T1000 (cell line): ENCODE measurements around the gene PSMA7.

Experiments
- DNase-seq: peaks from one replicate; lab custom pipeline; 2025; ENCODE audit warnings: mixed read lengths; lab: John Stamatoyannopoulos, UW

PSMA7 gene

GRCh38 chr20:62171245-62171644, 28.1 kb upstream of the PSMA7 start:
- DNase-seq = no peak

GRCh38 chr20:62170536-62170935, 27.3 kb upstream of the PSMA7 start:
- no peak for DNase-seq

GRCh38 chr20:62168890-62169435, 25.8 kb upstream of the PSMA7 start:
- no peak for DNase-seq

DNA sequence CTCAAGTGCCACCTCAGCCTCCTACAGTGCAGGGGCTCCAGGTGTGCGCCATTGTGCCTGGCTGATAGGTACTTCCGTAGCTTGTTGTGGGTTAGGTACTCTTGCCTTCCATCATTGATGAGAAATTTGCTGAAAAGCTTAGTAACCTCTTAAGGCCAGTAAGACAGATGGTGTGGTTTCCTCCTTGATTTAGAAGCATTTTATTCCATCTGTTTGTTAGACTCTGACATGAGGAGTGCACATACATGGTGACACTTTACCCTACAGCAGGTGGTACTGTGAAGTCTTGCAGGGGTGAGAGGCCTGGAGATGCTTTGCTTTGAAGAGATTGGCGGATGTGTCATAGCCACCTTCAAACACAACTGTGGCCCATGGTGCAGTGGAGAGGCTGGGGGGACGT, 24.9 kb upstream of the PSMA7 start:
- DNase-seq = no peak

- DNase-seq = no peak
Observed at GRCh38 chr20:62167474-62167873, 24.3 kb upstream of the PSMA7 start.

GRCh38 chr20:62165762-62166399, 22.7 kb upstream of the PSMA7 start:
- no peak for DNase-seq

DNA sequence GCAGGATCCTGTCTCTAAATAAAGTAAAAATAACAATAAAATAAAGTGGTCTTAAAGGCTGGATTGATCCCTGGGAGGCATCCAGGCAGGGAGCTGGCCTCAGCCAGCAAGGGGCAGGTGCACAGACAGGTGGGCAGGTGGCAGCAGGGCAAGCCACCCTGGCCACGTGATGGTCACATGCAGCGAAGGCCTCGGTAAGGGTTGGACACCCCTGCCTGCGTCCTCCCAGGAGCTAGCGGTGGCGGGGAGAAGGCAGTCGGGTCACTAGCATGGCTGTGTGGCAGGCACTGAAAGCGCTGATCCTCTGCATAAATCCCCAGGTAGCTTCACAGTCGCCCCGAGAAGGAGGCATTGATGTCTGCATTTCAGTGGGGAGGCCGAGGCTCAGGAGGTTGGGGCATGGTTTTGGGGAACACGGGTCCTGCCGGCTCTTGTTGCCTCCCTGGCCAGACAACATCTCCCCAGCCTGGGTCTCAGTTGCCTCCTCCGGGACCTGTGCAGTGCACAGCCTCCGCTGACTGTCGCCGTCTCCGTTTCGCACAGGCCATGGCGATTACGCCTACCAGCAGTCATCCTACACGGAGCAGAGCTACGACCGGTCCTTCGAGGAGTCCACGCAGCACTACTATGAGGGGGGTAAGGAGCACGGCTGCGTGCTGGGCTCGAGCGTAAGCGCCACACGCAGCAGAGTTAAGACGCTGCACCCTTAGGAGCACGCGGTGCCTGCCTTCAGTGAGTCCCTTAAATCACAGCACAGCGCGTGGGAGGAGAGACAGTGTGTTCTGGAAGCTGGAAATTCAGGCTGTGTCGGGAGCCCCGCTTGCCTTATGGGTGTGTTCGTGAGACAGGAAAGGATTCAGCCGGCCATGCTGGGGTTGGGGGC, 21.9 kb upstream of the PSMA7 start:
- DNase-seq = no peak

DNA sequence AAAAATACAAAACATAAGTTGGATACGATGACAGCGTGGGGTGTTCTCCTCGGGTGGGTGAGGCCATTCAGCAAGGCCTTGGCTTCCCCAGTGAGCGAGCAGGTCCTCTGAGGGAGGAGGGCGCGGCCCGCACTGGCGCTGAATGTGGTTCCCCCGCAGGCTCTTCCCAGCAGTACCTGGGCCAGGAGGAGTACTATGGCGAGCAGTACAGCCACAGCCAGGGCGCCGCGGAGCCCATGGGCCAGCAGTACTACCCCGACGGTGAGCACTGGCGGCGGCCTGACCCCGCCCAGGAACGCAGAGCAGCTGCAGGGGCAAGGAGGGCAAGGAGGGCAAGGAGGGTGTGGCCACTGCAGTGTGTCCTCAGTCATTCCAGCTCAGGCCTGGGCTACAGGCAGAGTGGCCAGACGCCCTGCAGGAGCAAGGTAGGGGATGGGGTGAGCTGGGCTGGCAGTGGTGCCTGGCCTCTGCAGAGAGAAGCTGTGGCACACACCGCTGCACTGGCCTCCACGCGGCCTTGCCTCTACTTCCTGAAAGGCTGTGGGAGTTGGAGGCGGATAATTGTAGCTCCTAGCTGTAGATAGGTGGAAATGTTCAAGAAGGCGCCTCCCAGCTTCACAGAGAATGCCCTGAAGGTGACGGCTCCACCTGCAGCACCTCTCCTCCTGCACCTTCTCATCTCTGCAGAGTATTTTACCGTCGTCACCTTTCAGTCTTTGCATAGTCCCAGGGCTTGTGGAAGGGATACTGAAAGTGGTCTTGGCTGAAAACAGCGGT, 21.0 kb upstream of the PSMA7 start:
- no peak for DNase-seq

- DNase-seq = no peak
Observed at GRCh38 chr20:62163485-62163865, 20.3 kb upstream of the PSMA7 start.

DNA sequence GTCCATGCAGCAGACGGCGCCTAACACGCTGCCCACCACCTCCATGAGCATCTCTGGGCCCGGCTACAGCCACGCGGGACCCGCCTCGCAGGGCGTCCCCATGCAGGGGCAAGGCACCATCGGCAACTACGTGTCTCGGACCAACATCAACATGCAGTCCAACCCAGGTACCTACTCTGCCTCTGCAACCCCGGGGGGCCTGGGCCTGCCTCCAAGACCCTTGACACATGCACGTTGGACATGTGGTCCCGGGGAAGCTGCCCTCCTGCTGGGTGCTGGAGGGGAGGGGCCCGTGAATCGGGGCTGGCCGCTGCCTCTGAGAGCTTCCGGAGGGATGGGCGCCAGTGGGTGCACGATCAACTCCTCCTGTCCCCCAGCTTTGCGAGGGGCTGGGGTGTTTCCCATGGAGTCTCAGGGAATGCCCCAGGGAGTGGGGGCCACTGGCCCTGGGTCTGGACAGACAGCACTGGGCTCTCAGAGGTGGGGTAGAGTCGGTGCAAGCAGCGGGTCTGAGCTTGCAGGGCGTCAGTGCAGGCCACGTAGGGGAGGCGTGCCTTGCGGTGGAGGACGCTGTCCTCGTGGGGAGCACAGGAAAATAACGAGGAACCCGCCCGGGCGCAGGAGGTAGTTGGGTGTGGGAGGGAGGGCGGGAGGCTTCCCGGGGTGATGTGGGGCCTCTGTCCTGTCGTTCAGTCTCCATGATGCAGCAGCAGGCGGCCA, 19.7 kb upstream of the PSMA7 start:
- no peak for DNase-seq

- no peak for DNase-seq
Observed at GRCh38 chr20:62161347-62161746, 18.2 kb upstream of the PSMA7 start.

DNA sequence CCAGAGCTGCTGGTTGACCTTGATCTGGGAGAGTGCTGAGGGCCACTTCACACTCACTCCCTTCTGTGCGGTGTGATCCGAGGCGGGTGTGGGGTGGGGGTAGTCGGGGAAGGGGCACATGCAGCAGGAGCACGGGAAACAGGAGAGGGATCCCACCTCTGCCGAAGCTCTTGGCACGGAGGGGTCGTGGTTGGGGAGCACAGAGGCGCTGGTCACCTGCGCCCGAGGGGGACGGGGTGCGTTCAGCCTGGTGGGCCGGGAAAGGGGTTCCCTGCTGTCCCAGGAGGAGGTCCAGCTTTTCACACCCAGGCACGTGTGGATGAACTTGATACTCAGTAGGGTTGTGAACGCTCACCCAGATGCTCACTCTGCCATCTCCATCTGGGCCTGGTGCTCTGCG, 17.7 kb upstream of the PSMA7 start:
- DNase-seq = no peak

GRCh38 chr20:62160253-62160652, 17.1 kb upstream of the PSMA7 start:
- no peak for DNase-seq

DNA sequence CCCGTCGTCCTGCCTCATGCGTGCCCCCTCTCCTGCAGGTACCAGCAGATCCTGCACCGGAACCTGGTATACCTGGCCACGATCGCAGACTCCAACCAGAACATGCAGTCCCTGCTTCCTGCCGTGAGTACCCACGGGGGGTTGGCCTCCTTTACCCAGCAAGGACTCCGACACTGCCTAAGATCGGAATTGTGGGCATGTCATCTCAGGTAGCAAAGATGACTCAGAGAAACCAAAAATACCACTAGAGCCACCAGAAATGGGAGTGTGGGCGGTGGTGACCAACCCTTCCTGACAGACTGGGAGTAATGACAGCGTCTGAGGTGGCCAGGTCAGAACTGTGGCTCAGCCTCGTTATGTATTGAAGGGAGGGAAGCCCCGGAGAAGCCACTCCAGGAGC, 16.6 kb upstream of the PSMA7 start:
- no peak for DNase-seq

DNA sequence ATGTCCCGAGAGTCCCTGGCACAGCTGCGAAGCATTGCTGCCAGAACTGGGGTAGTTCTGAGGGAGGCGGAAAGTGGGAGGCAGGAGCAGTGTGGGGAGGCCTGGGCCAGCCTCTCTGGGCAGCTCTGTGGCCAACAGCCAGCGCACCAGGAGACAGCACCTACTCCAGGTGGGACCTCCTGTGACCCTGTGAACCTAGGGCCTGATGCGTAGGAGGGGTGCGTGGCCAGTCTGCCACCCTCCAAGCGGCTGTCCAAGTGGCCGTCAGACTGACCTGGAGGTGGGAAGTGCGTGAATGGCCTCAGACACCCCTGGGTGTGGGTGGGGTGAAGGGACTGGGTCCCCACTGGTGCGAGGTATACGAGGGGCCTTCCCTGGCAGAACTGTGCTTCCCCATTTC, 15.9 kb upstream of the PSMA7 start:
- no peak for DNase-seq

DNA sequence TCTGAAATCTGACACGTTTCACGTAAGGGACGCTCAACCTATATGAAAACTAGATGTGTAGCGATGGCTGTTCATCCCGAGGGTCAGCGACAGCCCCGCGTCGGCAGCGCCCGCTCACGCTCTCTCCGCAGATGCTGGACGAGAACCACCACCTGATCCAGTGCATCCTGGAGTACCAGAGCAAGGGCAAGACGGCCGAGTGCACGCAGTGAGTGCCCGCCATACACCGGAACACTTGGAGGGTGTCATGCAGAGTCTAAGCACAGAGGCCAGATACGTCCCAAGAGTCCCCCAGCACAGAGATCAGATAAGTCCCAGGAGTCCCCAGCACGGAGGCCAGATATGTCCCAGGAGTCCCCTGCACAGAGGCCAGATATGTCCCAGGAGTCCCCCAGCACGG, 15.3 kb upstream of the PSMA7 start:
- DNase-seq = no peak

DNA sequence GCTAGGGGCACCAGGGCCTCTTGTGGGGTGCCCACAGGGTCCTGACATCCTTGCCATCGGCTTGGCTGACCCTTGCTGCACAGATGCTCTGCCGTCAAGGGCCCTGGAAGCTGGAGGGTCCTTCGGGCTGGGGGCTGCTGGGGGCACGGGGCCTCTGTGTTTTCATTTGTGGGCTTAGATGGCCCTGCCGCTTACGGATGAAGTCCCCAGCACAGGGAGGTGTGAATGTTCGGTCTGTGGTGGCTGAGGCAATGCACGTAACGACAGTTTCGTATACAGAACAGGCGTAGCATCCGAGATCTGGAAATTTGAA, 14.8 kb upstream of the PSMA7 start:
- DNase-seq = no peak

GRCh38 chr20:62157387-62158087, 14.3 kb upstream of the PSMA7 start:
- DNase-seq = no peak

GRCh38 chr20:62156592-62157386, 13.6 kb upstream of the PSMA7 start:
- DNase-seq = no peak

GRCh38 chr20:62156254-62156556, 13.0 kb upstream of the PSMA7 start:
- no peak for DNase-seq
